GM23338 (cell line): ENCODE measurements around the gene OCIAD1.

Experiments
- CREB1 ChIP-seq: fragments of 250-450 bp; sonication (Bioruptor Pico); IDR thresholded peaks from 2 replicates; pipeline ENCODE4 v1.5.0; 2020; ENCODE audit warnings: low read depth, mild to moderate bottlenecking, moderate library complexity
- EZH2 ChIP-seq: fragments of 200-600 bp; sonication (generic); IDR thresholded peaks from one replicate; pipeline ENCODE4 v1.8.0; 2017; ENCODE audit warnings: antibody characterized with exemption, mild to moderate bottlenecking, low read depth; ENCODE audit not compliant: unreplicated experiment
- EZH2phosphoT487 ChIP-seq: fragments of 200-600 bp; sonication (generic); IDR thresholded peaks from one replicate; pipeline ENCODE4 v1.8.1; 2018; ENCODE audit warnings: antibody characterized with exemption; ENCODE audit not compliant: unreplicated experiment
- JUNB ChIP-seq: IDR thresholded peaks from one replicate; pipeline ENCODE4 v1.6.1; 2016; ENCODE audit warnings: antibody characterized with exemption; ENCODE audit not compliant: unreplicated experiment
- NANOG ChIP-seq: IDR thresholded peaks from 2 replicates; pipeline ENCODE4 v1.6.1; 2016; ENCODE audit warnings: antibody characterized with exemption, borderline replicate concordance
- POLR2AphosphoS5 ChIP-seq: IDR thresholded peaks from 2 replicates; pipeline ENCODE4 v1.6.1; 2016; ENCODE audit warnings: antibody characterized with exemption, low read depth
- REST ChIP-seq: IDR thresholded peaks from one replicate; pipeline ENCODE4 v1.6.1; 2018; ENCODE audit warnings: antibody characterized with exemption; ENCODE audit not compliant: unreplicated experiment
- STAT1 ChIP-seq: IDR thresholded peaks from one replicate; pipeline ENCODE4 v1.6.1; 2016; ENCODE audit warnings: antibody characterized with exemption; ENCODE audit not compliant: unreplicated experiment
- ZNF114 ChIP-seq: fragments of 250-450 bp; sonication (Bioruptor Pico); IDR thresholded peaks from 2 replicates; pipeline ENCODE4 v1.5.0; 2020; ENCODE audit warnings: mild to moderate bottlenecking, moderate library complexity
- ZNF331 ChIP-seq: fragments of 250-450 bp; sonication (Bioruptor Pico); IDR thresholded peaks from 2 replicates; pipeline ENCODE4 v1.5.0; 2020; ENCODE audit warnings: low read depth, mild to moderate bottlenecking, moderate library complexity
- ZNF462 ChIP-seq: fragments of 250-450 bp; sonication (Bioruptor Pico); IDR thresholded peaks from 2 replicates; pipeline ENCODE4 v1.5.0; 2020; ENCODE audit warnings: mild to moderate bottlenecking, moderate library complexity
- TF ChIP-seq, protein P1 (sequence below), 2 experiments: fragments of 200-600 bp in 1 of 2; sonication (generic) in 1 of 2; conservative IDR thresholded peaks; 2 replicates each; pipeline versions ENCODE4 v1.5.1 to v1.6.1; 2016 to 2017; ENCODE audit warnings: antibody characterized with exemption in 2 of 2, low read depth in 2 of 2, mild to moderate bottlenecking in 2 of 2, moderate library complexity in 1 of 2
- TF ChIP-seq, protein P2 (sequence below): IDR thresholded peaks from 2 replicates; pipeline ENCODE4 v1.6.1; 2016; ENCODE audit warnings: antibody characterized with exemption

GRCh38 chr4:48786549-48786948 is 44.3 kb upstream of the OCIAD1 start:
- TF ChIP-seq, protein P1, sequence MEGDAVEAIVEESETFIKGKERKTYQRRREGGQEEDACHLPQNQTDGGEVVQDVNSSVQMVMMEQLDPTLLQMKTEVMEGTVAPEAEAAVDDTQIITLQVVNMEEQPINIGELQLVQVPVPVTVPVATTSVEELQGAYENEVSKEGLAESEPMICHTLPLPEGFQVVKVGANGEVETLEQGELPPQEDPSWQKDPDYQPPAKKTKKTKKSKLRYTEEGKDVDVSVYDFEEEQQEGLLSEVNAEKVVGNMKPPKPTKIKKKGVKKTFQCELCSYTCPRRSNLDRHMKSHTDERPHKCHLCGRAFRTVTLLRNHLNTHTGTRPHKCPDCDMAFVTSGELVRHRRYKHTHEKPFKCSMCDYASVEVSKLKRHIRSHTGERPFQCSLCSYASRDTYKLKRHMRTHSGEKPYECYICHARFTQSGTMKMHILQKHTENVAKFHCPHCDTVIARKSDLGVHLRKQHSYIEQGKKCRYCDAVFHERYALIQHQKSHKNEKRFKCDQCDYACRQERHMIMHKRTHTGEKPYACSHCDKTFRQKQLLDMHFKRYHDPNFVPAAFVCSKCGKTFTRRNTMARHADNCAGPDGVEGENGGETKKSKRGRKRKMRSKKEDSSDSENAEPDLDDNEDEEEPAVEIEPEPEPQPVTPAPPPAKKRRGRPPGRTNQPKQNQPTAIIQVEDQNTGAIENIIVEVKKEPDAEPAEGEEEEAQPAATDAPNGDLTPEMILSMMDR (conservative IDR thresholded peaks at IDR 0.05; ENCODE audit: low read depth in 2 of 2), result no peak
- no peak for TF ChIP-seq EZH2
- TF ChIP-seq POLR2AphosphoS5, result no peak
- TF ChIP-seq STAT1, result no peak
- no peak for TF ChIP-seq ZNF331 (CRISPR knock-in tag)
- TF ChIP-seq, protein P2, sequence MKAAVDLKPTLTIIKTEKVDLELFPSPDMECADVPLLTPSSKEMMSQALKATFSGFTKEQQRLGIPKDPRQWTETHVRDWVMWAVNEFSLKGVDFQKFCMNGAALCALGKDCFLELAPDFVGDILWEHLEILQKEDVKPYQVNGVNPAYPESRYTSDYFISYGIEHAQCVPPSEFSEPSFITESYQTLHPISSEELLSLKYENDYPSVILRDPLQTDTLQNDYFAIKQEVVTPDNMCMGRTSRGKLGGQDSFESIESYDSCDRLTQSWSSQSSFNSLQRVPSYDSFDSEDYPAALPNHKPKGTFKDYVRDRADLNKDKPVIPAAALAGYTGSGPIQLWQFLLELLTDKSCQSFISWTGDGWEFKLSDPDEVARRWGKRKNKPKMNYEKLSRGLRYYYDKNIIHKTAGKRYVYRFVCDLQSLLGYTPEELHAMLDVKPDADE, result no peak
- TF ChIP-seq CREB1 (CRISPR knock-in tag), result no peak
- TF ChIP-seq REST, result no peak
- TF ChIP-seq JUNB, result no peak
- TF ChIP-seq EZH2phosphoT487, result no peak
- TF ChIP-seq ZNF114 (CRISPR knock-in tag), result no peak
- TF ChIP-seq NANOG, result no peak
- no peak for TF ChIP-seq ZNF462 (CRISPR knock-in tag)
